Measurements from ENCODE around the gene LRRC74A. TPM values are rescaled to one million over a fixed set of nuclear protein-coding genes. Genes with fewer than 3 reads are reported as not detected.

Gene LRRC74A
- total RNA-seq = not detected

- DNase-seq = no peak
These were observed at the start of gene LRRC74A for GRCh38 chr14:76826122-76826521. Gene LRRC74A (plus strand): TSS chr14:76826408. CDS start chr14:76826698, 290 bp downstream.

- DNase-seq = no peak
These were observed 49.6 kb upstream of the LRRC74A start for GRCh38 chr14:76776428-76777251.

- DNase-seq = no peak
These were observed 48.5 kb upstream of the LRRC74A start for GRCh38 chr14:76777721-76778120.

- no peak for DNase-seq
These were observed 47.5 kb upstream of the LRRC74A start for GRCh38 chr14:76778546-76779215.

GRCh38 chr14:76779221-76780057 is 46.8 kb upstream of the LRRC74A start:
- DNase-seq = no peak

- no peak for DNase-seq
These were observed 46.2 kb upstream of the LRRC74A start for GRCh38 chr14:76780058-76780345.

GRCh38 chr14:76780360-76780759 is 45.8 kb upstream of the LRRC74A start:
- no peak for DNase-seq

GRCh38 chr14:76780875-76781647 is 45.1 kb upstream of the LRRC74A start:
- no peak for DNase-seq

- no peak for DNase-seq
These were observed 44.6 kb upstream of the LRRC74A start for GRCh38 chr14:76781648-76782051.

- DNase-seq = no peak
These were observed 43.9 kb upstream of the LRRC74A start for GRCh38 chr14:76782115-76782884.

GRCh38 chr14:76782885-76783566 is 43.2 kb upstream of the LRRC74A start:
- DNase-seq = no peak

- no peak for DNase-seq
These were observed 41.8 kb upstream of the LRRC74A start for GRCh38 chr14:76784266-76784874.

- peak; percentile 51 for DNase-seq
These were observed 41.3 kb upstream of the LRRC74A start for GRCh38 chr14:76784881-76785280.

GRCh38 chr14:76786601-76787000 is 39.6 kb upstream of the LRRC74A start:
- no peak for DNase-seq

- no peak for DNase-seq
These were observed 33.8 kb upstream of the LRRC74A start for GRCh38 chr14:76792422-76792821.

GRCh38 chr14:76793324-76793723 is 32.9 kb upstream of the LRRC74A start:
- DNase-seq = no peak

- no peak for DNase-seq
These were observed 32.3 kb upstream of the LRRC74A start for GRCh38 chr14:76793956-76794355.

- DNase-seq = no peak
These were observed 19.8 kb upstream of the LRRC74A start for GRCh38 chr14:76806446-76806845.

- no peak for DNase-seq
These were observed 18.2 kb upstream of the LRRC74A start for GRCh38 chr14:76808011-76808410.

GRCh38 chr14:76808990-76809389 is 17.2 kb upstream of the LRRC74A start:
- no peak for DNase-seq

GRCh38 chr14:76810525-76810924 is 15.7 kb upstream of the LRRC74A start:
- no peak for DNase-seq
